ENCODE measurements around the gene DARS1. TPM values are rescaled to one million over a fixed set of nuclear protein-coding genes. Genes with fewer than 3 reads are reported as not detected.
"Not testable (repeated sequence)": the region's sequence is repeated elsewhere in the genome, so short reads cannot be mapped to it uniquely, and the experiment has no call there.

Gene DARS1
- total RNA-seq, 1 donor from 2014 or later, result 44.6 TPM

- DNase-seq (ENCODE audit: low spot score), result no peak
Observed at GRCh38 chr2:135945526-135945925, 39.9 kb downstream of the DARS1 start.

GRCh38 chr2:135944625-135945024 lies 40.8 kb downstream of the DARS1 start:
- no peak for DNase-seq (ENCODE audit: low spot score)

- DNase-seq (ENCODE audit: low spot score), result no peak
Observed at GRCh38 chr2:135942936-135943688, 42.3 kb downstream of the DARS1 start.

DNA sequence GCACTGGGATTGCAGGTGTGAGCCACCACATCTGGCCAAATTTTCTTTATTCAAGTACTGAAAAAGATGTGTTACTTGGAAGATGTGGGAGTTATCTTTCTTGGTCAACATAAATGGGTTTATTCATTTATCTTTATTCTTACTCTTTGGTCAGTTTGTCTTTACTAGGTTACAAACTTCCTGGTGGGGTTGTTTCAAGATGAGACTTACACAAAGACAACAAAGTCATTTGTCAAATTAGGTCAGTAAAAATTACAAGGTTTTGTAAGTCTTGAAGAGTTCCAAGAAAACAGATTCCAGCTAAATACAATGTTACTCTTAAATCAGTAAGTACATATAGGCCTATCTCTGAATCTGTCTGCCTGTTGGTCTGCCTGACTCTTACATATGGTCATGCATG lies 48.9 kb downstream of the DARS1 start:
- no peak for DNase-seq (ENCODE audit: low spot score)

- no peak for DNase-seq (ENCODE audit: low spot score)
Observed at GRCh38 chr2:135935914-135936313, 49.5 kb downstream of the DARS1 start.

GRCh38 chr2:135931776-135932443 lies 53.5 kb downstream of the DARS1 start:
- DNase-seq (ENCODE audit: low spot score), result no peak

DNA sequence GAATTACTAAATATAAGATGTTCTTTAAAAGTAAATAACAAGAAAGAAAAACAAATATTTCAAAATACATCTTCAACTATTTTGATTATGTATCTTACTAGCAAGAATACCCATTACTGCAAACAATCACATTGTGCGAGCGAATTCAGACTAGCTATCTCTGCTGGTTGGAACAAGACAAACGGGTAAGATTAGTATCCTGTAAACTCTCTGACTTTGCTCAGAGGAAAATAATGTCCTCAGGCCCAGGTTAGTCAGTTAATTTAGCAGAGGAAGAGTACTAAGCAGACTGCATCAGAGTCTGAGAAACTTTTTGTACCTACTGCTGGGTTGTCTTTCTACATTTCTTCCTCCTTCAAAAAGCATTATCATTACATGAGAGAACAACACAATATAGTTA lies 58.8 kb downstream of the DARS1 start:
- no peak for DNase-seq (ENCODE audit: low spot score)

DNA sequence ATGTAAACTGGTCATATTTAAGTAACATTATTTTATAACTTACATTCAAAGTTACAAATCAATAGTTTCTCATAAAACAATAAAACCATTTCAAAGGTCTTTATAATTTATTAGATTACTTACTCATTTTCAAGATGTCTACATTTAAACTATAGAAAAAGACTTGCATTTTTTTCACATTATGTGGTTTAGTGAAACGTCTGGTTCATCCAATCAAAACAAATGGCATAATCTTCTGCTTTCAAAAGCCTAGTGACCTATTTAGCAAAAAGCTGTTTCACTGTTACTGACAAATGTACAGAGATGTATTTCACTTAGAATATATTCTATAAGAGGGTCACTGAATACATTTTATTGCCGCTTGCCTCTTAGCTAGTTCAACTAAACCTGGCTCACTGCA lies 59.9 kb downstream of the DARS1 start:
- no peak for DNase-seq (ENCODE audit: low spot score)

DNA sequence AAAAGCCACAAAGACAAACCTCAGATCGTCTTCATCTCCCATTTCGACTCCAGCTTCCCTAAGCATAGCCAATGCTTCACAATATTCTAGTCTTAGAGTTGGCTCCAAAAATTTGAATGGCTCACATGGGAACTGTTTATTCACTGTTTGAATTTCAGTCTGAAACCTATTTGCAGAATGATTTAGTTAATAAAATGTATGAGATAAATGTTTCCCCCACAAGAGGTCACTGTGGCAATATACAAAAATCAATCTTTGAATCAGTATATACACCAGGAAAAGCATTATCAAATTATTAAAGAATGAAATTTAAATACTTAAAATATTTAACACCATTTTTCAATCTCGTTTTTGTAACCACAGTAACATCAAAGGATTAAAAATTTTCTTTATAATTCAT lies 69.2 kb downstream of the DARS1 start:
- DNase-seq (ENCODE audit: low spot score), result no peak

GRCh38 chr2:135914485-135914884 lies 70.9 kb downstream of the DARS1 start:
- no peak for DNase-seq (ENCODE audit: low spot score)

GRCh38 chr2:135913727-135914365 lies 71.6 kb downstream of the DARS1 start:
- peak; percentile 37 for DNase-seq (ENCODE audit: low spot score)

GRCh38 chr2:135909976-135910375 lies 75.5 kb downstream of the DARS1 start:
- DNase-seq (ENCODE audit: low spot score), result no peak

DNA sequence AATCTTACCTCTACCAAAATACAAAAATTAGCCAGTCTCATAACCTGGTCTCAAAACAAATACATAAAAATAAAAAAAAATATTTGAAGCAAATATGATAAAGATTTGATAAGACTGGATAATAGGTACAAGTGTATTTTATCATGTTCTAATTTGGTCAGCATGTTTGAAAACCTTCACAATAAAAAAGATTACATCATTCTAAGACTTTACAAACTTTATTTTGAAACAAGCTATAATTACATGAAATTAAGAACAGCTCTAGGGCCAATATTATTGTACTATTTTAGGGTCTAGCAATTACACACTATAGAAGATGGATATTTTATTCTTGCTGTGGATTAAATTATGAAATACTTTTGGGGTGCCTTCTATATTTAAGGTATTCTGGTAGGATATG lies 79.7 kb downstream of the DARS1 start:
- DNase-seq (ENCODE audit: low spot score), result no peak

GRCh38 chr2:135904341-135904989 lies 81.0 kb downstream of the DARS1 start:
- no peak for DNase-seq (ENCODE audit: low spot score)

- DNase-seq (ENCODE audit: low spot score), result no peak
Observed at GRCh38 chr2:135903650-135904049, 81.8 kb downstream of the DARS1 start.

DNA sequence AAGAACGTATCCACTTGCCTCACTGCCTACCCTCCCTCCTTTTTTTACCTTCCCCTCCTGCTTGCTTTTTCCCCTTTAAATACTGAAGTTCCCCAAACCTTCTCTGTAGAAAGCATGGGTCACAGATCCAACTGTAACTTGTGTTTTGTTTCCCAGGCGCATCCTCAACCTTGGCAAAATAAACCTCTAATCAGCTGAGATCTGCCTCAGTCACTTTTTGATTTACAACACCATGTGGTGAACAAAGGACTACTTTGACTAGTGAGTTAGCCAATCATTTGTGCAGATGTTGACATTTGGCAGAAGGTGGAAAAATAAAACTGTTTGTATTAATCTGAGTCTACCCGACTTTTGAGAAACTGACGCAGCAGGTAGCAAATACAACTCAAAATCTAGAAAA lies 85.9 kb downstream of the DARS1 start:
- no peak for DNase-seq (ENCODE audit: low spot score)

DNA sequence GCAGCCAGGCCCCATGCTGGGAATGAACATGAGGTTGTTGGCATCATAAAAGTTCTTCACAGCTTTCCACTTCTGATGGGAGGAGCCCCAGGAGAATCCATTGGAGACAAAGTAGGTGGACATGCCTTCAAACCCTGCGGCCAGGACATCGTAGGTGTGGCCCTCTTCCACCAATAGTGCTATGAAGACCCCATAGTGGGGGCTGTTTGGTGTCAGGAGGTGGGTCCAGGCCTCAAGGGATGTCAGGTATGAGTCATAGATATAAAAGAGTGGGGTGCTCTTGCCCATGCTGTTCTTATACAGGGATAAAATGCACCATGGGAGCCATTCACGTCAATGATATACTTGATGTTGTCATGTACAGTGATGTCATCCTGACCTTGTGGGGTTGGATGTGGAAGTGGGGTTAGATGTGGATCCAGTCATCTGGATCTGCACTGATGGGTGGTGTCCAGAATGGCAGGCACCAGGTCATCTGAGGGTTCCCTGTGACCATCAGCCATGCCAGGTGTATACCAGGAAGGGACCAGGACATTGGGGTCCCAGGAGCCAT lies 87.1 kb downstream of the DARS1 start:
- DNase-seq (ENCODE audit: low spot score), result no peak

DNA sequence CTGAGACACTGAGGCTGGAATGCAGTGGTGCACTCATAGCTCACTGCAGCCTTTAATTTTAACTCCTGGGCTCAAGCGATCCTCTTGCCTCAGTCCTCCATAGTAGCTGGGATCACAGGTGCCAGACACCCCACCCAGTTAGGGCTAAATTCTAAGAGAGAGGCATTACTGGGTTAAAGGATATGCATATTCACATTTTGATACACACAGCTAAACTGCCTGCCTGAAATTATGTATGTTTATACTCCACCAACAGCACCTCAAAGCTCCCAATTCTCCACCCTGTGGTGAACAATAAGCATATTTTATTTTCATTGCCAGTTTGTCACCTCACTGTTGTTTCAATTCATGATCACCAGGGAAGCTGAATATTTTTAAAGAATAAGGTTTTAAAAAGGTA lies 90.5 kb downstream of the DARS1 start:
- no peak for DNase-seq (ENCODE audit: low spot score)

DNA sequence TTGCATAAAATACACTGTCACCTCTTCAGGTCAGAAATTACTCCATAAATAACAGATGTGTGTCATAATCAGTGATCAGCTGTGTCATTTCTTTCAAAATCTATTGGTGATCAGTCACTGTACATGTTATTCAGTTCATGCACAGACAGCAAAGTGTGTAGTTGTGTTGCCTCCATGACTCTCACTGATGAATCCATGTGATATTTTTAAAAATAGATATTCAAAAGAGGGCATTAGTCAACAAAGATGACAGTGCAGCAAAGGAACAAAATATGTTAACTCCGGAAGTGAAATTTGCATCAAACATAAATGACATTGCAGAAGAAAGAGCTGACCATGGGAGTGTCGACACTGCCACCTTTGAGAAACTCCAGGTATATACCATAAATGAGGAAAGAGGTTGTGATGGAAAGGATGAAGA lies 92.0 kb downstream of the DARS1 start:
- no peak for DNase-seq (ENCODE audit: low spot score)

- DNase-seq (ENCODE audit: low spot score), result no peak
Observed at GRCh38 chr2:135890835-135891234, 94.6 kb downstream of the DARS1 start.

DNA sequence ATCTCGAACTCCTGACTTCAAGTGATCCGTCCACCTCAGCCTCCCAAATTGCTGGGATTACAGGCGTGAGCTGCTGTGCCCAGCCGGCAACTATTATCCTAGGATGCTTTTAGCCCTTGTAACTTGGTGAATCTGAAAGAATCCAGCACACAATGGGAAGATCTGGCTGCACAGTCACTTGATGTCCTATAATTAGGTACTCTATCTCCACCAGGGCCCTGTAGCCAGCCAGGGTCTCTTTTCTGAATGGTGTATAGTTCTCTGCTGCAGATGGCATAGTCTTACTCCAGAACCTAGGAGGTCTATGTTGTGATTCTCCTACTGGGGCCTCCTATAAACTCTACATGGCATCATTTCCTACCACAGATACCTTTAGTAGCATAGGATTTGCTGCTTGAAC lies 95.3 kb downstream of the DARS1 start:
- DNase-seq (ENCODE audit: low spot score), result no peak

GRCh38 chr2:135888587-135888986 lies 96.8 kb downstream of the DARS1 start:
- DNase-seq (ENCODE audit: low spot score), result not testable (repeated sequence)
